Activated T-cell treated with anti-CD3 and anti-CD28 coated beads for 24 hours (primary cell): ENCODE data around the gene CRLF3.
A peak's percentile ranks its signal among the peaks of the same experiment; 100 is the strongest.
"Not testable (repeated sequence)": the region's sequence is repeated elsewhere in the genome, so short reads cannot be mapped to it uniquely, and the experiment has no call there.

ENCODE experiments used
- DNase-seq: peaks from one replicate; pipeline ENCODE4 v3.0.0-alpha.2; 2020; ENCODE audit warnings: low read depth

CRLF3 gene

DNA sequence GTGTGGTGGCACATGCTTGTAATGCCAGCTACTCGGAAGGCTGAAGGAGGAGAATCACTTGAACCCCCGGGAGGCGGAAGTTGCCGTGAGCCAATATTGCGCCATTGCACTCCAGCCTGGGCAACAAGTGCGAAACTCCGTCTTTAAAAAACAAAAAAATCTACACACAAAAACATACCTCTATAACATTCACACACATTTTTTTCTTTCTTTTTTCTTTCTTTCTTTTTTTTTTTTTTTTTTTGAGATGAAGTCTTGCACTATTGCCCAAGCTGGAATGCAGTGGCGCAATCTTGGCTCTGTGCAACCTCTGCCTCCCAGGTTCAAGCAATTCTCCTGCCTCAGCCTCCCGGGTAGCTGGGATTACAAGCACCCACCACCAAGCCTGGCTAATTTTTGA, 9.6 kb downstream of the CRLF3 start:
- not testable (repeated sequence) for DNase-seq

DNA sequence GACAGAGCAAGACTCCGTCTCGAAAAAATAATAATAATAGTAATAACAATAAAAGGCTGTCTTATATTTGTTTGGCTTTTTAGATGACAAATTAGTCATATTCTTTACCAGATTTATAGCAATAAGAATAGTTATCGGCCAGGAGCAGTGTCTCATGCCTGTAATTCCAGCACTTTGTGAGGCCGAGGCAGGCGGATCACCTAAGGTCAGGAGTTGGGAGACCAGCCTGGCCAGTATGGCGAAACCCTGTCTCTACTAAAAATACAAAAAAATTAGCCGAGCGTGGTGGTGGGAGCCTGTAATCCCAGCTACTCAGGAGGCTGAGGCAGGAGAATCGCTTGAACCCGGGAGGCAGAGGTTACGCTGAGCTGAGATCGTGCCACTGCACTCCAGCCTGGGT, 10.3 kb downstream of the CRLF3 start:
- DNase-seq = not testable (repeated sequence)

DNA sequence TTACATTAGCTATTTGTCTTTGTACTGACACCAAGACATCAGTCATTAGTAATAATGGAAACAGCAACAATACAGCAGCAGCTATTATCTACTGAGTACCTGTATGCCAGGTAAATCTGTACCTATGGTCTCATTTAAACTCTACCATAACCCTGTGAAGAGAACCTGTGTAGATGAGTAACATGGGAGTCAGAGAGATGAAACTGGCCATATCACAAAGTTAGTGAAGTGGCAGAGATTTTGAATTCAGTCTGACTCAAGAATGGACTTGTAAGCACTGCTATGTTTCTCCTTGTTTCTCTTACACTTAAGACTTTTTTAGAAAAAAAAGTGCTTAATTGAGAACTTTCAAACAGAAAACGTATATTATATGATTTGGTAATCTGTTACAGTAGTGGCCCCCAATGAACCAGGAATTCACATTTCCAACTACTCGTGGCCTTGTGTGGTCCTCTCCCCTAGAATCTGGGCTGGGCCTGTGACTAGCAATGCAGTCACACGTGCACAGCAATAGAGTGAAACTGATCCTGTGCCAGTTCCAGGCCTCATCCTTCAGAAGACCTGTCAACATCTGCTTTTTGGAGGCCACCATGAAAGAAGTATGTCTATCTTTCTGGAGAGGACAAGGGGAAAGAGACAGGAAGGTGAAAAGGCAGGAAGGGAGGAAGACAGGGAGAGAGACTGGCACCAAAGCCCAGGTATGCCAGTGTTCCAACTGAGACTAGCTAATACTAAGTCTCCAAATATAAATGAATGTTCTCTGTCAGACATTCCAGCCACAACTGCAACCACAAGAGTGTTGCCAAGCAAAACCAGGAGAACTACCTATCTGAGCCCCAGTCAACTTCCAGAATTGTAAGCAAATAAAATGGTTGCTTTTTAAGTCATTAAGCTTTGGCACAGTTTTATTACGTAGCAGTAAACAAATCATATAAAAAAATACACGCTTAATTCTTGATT, 12.0 kb downstream of the CRLF3 start:
- DNase-seq = no peak

DNA sequence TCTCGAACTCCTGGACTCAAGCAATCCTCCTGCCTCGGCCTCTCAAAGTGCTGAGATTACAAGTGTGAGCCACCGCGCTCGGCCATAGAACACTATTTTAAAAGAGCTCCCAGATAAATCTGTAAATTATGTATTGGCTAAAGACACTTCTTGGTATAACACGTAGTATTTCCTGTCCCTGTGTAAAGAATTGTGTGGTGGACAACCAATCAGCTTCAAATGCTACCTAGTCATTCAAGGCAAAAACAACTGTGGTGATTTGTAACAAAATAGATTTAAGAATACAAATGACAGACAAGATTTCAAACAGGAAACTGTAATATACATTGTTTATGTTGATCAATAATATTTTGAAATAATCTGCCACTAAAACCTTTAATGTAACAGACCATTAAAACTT, 14.6 kb downstream of the CRLF3 start:
- DNase-seq = no peak

DNA sequence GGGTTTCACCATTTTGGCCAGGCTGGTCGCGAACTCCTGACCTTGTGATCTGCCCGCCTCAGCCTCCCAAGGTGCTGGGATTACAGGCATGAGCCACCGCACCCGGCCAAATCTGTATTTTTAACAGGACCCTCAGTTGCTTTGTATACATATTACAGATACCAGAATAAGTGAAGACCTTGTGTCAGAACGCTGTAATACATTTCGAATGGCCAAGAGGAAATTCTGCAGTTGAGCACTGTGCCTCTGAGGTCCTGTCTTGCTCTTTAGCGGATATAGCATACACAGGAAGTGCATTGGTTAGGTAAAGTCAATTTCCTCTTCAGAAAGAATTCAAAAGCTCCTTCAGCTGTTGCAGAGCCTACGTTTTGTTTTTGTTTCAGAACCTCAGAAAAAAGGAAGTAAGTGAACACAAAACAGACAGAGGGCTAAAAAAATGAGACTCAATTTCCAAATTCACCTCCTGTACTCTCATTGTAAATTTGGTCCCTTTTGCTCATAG, 15.7 kb downstream of the CRLF3 start:
- no peak for DNase-seq

DNA sequence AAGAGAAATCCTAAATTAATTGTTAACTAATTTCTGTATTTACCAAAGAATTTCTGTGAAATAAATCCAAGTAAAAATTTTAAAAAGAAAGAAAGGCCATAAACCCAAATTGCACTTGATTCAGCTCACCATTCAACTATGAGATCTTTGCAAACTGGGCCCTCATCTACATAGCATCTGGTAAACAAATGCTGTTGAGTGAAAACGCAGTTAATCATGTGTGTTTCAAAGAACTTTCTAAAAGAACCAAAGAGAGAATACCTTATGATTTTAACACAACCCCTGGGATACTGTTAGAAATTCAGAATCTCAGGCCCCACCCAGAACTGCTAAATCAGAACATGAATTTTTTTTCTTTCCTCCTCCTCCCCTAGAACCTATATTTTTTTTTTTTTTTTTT, 16.6 kb downstream of the CRLF3 start:
- DNase-seq = no peak

DNA sequence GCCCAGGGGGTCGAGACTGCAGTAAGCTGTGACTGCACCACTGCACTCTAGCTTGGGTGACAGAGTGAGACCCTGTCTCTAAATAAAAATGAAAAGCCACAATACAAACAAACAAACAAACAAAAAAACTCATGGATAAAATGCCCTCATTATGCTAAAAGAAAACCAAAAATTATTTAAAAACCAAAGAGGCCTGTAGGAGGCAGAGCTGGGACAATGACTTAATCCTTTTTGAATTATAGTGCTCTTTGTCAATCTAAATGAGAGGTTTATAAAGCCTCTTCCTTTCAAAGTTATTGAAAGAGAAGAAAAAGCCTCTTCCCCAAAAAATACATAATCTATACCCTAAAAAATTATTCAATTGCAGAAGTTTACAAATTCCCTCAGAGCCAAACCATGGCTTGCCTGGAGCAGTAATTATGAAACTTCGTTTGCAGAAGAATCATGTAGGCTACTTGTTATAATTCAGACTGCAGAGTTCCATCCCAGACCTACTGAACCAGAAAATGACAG, 18.5 kb downstream of the CRLF3 start:
- no peak for DNase-seq

DNA sequence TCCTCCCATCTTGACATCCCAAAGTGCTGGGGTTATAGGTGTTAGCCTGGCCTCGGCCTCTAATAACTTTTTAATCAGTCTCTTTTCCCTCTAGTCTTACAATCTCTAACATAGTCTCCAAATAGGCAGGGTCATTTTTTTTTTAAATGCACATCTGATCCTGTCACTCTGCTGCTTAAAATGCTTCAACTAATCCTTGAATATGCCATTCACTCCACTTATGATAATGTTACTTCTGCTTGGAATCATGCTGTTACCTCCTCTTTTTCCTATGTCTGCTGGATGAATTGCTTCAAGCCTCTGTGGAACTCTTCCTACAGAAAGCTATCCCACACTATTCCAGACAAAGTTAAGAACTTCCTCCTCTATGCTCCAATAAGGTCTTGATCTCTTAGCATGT, 22.8 kb downstream of the CRLF3 start:
- no peak for DNase-seq

DNA sequence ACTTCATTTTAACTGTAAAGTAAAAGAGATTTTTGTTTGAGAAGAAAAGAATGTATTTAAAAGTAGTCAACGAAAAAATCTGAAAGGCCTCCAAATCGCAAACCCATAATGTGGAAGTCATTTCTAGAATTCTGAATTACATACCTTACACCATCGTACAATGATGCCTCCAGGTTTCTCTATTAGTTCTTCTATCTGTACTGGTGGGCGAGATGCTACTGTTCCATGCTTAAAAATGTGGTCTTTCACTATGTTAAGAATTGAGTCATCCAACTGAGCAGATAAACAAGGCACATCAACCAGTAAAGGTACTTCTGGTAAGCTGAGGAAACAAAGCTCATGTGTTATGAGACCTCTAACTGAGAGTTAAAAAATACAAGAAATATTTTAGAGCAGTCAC, 28.5 kb downstream of the CRLF3 start:
- no peak for DNase-seq

DNA sequence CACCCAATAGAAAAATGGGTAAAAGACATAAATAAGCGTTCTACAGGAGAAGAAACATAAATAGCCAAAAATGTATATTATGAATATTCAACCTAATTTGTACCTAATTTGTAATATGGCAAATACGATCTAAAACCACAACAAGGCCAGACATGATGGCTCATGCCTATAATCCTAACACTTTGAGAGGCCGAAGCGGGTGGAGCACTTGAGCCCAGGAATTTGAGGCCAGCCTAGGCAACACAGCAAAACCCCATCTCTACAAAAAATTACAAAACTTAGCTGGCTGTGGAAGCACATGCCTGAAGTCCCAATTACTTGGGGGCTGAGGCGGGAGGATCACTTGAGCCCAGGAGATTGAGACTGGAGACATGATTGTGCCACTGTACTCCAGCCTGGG, 30.1 kb downstream of the CRLF3 start:
- DNase-seq = no peak

DNA sequence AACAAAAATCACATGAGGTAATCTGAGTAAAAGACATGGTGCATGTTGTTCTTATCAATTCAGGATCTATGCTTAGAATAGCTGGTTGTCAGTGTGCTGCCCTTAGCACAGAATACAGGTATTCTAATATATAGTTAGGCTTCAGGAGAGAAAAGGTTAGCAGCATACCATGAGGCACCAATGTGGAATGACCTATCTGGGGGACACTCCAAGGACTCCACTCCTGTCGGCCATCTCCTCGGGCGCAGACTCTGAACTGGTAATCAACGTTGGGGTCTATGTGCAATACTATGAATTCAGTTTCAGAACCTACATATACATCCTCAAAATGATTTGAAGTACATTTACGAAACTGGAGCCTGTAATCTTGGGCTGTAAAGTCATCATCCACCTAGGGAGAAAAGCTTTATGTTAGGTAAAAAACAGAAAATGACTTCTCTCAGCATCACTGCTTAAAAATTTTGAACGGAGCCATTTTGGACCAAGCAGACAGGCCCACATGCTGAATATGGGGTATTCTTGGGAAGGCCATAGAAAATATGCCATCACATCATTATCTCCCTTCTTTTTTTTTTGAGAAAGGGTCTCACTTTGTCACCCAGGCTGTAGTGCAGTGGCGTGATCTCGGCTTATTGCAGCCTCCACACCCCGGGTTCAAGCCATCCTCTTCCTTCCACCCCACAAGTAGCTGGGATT, 31.1 kb downstream of the CRLF3 start:
- DNase-seq = no peak

DNA sequence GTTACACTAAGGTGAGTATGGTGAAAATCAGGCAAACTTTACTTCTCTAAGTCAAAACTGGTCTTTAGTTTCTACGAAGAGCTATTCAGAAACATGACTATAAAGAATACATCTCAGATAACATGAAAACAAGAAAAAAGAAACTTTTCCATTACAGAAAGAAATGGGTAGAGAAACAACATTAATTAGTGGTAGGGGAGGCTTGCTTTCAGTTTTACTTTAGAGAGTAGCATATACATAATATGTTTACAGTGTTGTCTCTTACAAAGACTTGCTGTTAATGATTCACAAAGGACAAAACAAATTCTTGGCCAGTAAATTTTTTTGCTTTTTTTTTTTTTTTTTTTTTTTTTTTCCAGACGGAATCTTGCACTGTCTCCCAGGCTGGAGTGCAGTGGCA, 34.2 kb downstream of the CRLF3 start:
- DNase-seq = no peak

DNA sequence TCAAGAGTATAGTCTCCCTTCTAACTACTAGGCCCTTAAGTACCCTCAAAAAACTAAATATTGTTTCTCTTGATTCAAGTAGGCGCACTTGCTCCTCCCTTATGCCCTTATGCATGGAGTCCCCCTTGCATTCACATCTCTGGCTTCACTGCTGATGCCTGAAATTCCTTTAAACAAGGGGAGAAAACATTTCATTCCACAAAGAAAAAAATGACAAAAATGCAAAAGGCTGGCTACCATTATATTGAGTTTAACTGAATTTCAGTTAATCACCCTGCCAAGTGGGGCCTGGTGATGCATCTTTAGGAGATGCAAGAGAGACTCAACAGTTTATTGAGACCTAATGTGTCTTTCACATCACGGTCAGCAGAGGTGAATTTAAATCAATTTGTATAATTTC, 35.6 kb downstream of the CRLF3 start:
- DNase-seq = no peak

DNA sequence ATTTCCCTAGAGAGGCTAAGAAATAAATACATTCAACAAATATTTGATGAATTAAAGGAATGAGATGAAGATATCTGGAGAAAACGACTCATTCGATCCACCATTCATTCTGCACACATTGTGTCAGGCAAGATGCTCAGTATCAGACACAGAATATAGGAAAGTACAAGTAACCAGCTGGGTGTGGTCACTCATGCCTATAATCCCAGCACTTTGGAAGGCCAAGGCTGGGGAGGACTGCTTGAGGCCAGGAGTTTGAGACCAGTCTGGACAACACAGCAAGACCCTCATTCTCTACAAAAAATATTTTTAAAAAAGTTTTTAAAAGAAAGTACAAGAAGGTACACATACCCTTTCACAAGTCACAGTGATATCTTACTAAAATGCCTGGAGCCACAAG, 42.3 kb downstream of the CRLF3 start:
- no peak for DNase-seq

DNA sequence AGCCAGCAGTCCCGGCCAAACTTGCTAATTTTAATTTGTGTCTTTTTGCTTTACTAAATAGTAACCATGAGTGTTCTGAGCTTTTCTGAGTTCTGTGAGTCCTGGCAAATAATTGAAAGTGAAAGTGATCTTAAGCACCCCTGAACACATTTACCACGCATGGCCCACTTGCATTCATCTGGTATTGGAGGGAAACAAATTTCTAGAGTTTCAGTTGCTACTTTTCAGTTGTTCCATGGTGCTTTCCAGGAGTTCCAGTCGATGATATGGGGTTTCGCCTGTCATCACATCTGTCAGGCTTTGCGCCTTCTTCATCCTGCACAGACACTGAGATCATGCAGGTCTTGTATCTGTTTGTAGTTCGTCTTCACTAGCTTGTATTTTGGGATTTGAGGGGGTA, 44.1 kb downstream of the CRLF3 start:
- peak; percentile 17 for DNase-seq

DNA sequence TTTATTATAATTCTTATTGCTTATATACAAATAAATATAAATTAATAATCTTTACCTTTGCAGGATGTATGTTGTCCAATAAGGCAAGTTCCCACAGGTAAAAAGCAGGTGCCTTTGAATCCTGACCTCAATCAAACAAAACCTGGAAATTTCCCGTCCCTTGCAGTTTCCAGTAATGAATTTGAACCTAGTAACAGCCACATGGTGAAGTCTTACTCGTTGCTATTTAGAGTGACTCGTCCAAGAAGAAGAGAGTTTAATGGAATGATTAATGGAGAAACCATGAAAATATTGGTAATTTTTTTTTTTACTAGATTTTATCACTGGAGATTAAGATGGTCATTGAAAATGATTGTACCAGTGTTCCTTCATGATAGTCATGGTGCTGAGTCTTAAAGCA, 55.7 kb downstream of the CRLF3 start:
- not testable (repeated sequence) for DNase-seq

DNA sequence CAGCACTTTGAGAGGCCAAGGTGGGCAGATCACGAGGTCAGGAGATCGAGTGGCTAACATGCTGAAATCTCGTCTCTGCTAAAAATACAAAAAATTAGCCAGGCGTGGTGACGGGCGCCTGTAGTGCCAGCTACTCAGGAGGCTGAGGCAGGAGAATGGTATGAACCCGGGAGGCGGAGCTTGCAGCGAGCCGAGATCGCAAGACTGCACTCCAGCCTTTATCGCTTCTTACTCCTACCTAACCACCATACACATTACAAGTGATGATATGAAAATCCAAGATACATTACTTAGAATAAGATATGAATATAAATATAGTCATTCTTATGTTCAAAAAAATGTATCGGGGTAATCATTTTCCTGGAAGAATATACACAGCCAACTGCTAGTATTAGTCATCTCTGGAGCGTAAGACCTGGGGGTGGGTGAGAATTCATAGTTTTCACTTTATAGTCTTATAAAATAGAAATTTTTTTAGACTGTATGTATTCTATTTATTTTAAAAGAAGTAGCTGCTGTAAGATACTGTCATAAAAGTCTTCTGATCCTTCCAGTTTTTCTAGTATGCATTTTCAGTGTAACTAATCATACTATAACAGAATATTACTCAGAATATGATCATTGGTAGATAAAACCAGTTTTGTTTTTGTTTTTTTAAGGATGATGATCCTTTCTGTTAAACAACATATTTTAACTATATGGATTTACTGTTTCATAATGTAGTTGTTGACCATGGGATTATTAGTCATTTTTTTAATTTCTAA, 56.7 kb downstream of the CRLF3 start:
- DNase-seq = not testable (repeated sequence)

DNA sequence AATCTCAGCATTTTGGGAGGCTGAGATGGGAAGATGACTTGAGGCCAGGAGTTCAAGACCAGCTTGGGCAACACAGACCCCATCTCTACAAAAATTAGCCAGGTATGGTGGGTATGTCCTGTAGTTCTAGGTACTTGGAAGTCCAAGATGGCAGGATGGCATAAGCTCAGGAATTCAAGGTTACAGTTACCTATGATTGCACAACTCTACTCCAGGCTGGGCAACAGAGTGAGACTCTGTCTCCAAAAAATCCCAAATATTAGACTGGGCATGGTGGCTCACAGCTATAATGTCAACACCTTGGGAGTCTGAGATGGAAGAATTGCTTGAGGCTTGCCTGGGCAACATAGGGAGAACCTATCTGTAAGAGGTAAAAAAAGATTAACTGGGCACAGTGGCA, 63.4 kb downstream of the CRLF3 start:
- DNase-seq = no peak

DNA sequence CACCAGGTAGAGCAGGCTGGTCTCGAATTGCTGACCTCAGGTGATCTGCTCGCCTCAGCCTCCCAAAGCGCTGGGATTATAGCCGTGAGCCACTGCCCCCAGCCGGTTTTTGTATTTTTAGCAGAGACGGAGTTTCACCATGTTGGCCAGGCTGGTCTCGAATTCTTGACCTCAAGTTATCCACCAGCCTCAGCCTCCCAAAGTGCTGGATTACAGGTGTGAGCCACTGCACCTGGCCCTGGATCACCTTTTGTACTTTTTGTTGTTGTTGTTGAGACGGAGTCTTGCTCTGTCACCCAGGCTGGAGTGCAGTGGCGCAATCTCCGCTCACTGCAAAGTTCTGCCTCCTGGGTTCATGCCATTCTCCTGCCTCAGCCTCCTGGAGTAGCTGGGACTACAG, 71.2 kb downstream of the CRLF3 start:
- not testable (repeated sequence) for DNase-seq

DNA sequence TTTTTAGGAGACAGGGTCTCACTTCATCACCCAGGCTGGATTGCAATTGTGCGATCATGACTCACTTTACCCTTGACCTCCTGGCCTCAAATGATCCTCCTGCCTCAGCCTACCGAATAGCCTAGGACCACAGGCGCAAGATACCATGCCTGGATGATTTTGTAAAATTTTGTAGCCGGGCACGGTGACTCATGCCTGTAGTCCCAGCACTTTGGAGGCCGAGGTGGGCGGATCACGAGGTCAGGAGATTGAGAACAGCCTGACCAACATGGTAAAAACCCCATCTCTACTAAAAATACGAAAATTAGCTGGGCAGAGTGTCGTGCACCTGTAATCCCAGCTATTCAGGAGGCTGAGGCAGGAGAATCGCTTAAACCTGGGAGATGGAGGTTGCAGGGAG, 73.5 kb downstream of the CRLF3 start:
- DNase-seq = not testable (repeated sequence)

DNA sequence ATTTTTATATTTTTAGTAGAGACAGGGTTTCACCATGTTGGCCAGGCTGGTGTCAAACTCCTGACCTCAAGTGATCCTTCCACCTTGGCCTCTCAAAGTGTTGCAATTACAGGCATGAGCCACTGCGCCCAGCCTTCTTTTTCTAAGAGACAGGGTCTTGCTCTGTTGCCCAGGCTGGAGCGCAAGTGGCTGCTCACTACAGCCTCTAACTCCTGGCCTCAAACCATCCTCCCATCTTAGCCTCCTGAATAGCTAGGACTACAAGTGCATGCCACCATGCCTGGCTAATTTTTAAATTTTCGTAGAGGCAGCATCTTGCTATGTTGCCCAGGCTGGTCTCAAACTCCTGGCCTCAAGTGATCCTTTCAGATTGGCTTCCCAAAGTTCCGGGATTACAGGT, 76.9 kb downstream of the CRLF3 start:
- not testable (repeated sequence) for DNase-seq

DNA sequence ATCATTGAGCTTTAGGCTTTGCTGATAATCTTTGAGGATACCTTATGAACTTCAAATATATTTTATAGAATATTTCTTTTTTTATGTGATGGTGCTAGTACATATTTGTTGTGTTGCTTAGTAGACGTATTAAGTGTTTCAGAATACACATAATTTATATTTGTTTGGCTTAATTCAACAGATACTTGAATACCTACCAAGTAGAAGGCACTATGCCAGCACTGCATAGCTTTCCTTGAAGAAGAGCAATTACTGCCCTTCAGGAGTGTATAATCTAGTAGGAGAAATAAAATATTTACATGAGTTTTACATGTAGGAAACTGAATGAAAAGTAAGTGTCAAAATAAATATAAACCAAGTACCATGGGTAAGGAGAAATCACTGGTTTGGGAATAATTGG, 81.8 kb downstream of the CRLF3 start:
- DNase-seq = not testable (repeated sequence)
